ENCODE data around the gene YWHAQ.

- no peak for TF ChIP-seq CTCF (IDR thresholded peaks at IDR 0.05)
- TF ChIP-seq EZH2 (IDR thresholded peaks at IDR 0.05; ENCODE audit: borderline replicate concordance, insufficient read depth, low read depth, low read length, poor library complexity, severe bottlenecking): no peak
Measured at GRCh38 chr2:9554921-9555296, 75.9 kb downstream of the YWHAQ start.

All from B cell (primary cell).